Measurements from ENCODE around the gene PTPRT. TPM values are rescaled to one million over a fixed set of nuclear protein-coding genes. Genes with fewer than 3 reads are reported as not detected.

The PTPRT gene
- total RNA-seq, 1 donor: not detected

- no peak for TF ChIP-seq CTCF (IDR thresholded peaks at IDR 0.05; ENCODE audit: insufficient read depth, low read depth, low read length)
- no peak overlapping the region for H3K4me3 ChIP-seq (ENCODE audit: low read depth, low read length)
- DNase-seq (ENCODE audit: low read depth): no peak
These were observed 6.5 kb upstream of the PTPRT start for GRCh38 chr20:43196243-43196642.

- TF ChIP-seq CTCF (IDR thresholded peaks at IDR 0.05; ENCODE audit: insufficient read depth, low read depth, low read length): no peak
- H3K4me3 ChIP-seq (ENCODE audit: low read depth, low read length): no peak overlapping the region
- DNase-seq (ENCODE audit: low read depth): no peak
These were observed 4.4 kb upstream of the PTPRT start for GRCh38 chr20:43194137-43194536.

GRCh38 chr20:43193443-43193842, 3.7 kb upstream of the PTPRT start:
- no peak for DNase-seq (ENCODE audit: low read depth)
- TF ChIP-seq CTCF (IDR thresholded peaks at IDR 0.05; ENCODE audit: insufficient read depth, low read depth, low read length): no peak

GRCh38 chr20:43191946-43192863, 2.5 kb upstream of the PTPRT start:
- no peak for DNase-seq (ENCODE audit: low read depth)
- peak; percentile 28 for TF ChIP-seq CTCF (IDR thresholded peaks at IDR 0.05; ENCODE audit: insufficient read depth, low read depth, low read length)
- no peak overlapping the region for H3K4me3 ChIP-seq (ENCODE audit: low read depth, low read length)

More at GRCh38 chr20:43193443-43193842, 3.7 kb upstream of the PTPRT start:
- no peak overlapping the region for H3K4me3 ChIP-seq (ENCODE audit: low read depth, low read length)

- DNase-seq (ENCODE audit: low read depth): no peak
- no peak overlapping the region for H3K4me3 ChIP-seq (ENCODE audit: low read depth, low read length)
- no peak for TF ChIP-seq CTCF (IDR thresholded peaks at IDR 0.05; ENCODE audit: insufficient read depth, low read depth, low read length)
These were observed 1.4 kb upstream of the PTPRT start for GRCh38 chr20:43191143-43191542.

- H3K4me3 ChIP-seq (ENCODE audit: low read depth, low read length): no peak overlapping the region
These were observed 737 bp upstream of the PTPRT start for GRCh38 chr20:43190332-43190953.

More at GRCh38 chr20:43190332-43190953, 737 bp upstream of the PTPRT start:
- no peak for TF ChIP-seq CTCF (IDR thresholded peaks at IDR 0.05; ENCODE audit: insufficient read depth, low read depth, low read length)
- no peak for DNase-seq (ENCODE audit: low read depth)
